Loucy (cell line): ENCODE measurements around the gene CAPZA2.

Source experiments
- H2AFZ ChIP-seq: fragments of 200-600 bp; sonication (generic); 2 replicates; pipeline ENCODE4 v1.6.0; 2016; ENCODE audit warnings: antibody characterized with exemption, mild to moderate bottlenecking, low read length, moderate library complexity
- H3F3A ChIP-seq: fragments of 200-600 bp; 2 replicates; pipeline ENCODE4 v1.6.0; 2016; ENCODE audit warnings: antibody characterized with exemption, low read depth, mild to moderate bottlenecking
- H3K27me3 ChIP-seq: fragments of 200-600 bp; sonication (generic); 2 replicates; pipeline ENCODE4 v1.6.1; 2014; ENCODE audit warnings: low read length, mild to moderate bottlenecking; ENCODE audit not compliant: insufficient read depth, poor library complexity, severe bottlenecking
- H3K36me3 ChIP-seq: fragments of 200-600 bp; sonication (generic); 2 replicates; pipeline ENCODE4 v1.6.1; 2016; ENCODE audit warnings: low read length; ENCODE audit not compliant: insufficient read depth
- H3K4me1 ChIP-seq: fragments of 200-600 bp; sonication (generic); 2 replicates; pipeline ENCODE4 v1.5.1; 2014; ENCODE audit warnings: low read length, mild to moderate bottlenecking; ENCODE audit not compliant: insufficient read depth, poor library complexity, severe bottlenecking
- H3K4me2 ChIP-seq: fragments of 200-600 bp; sonication (generic); 2 replicates; pipeline ENCODE4 v1.6.0; 2014; ENCODE audit warnings: antibody characterized with exemption, low read length, low read depth, mild to moderate bottlenecking; ENCODE audit not compliant: poor library complexity, severe bottlenecking
- H3K4me3 ChIP-seq: fragments of 200-600 bp; sonication (generic); 2 replicates; pipeline ENCODE4 v1.5.1; 2014; ENCODE audit warnings: low read length, mild to moderate bottlenecking, mixed read lengths; ENCODE audit not compliant: poor library complexity, severe bottlenecking
- H3K79me2 ChIP-seq: fragments of 200-600 bp; sonication (generic); 2 replicates; pipeline ENCODE4 v1.6.1; 2014; ENCODE audit warnings: low read length; ENCODE audit not compliant: insufficient read depth
- H3K9ac ChIP-seq: fragments of 200-600 bp; sonication (generic); 2 replicates; pipeline ENCODE4 v1.6.0; 2014; ENCODE audit warnings: mild to moderate bottlenecking, low read depth, low read length, moderate library complexity; ENCODE audit not compliant: poor library complexity, severe bottlenecking
- H3K9me2 ChIP-seq: fragments of 200-600 bp; sonication (generic); replicated peaks from 2 replicates; pipeline ENCODE4 v1.6.1; 2016; ENCODE audit warnings: low read depth, low read length, mixed read lengths
- H3K9me3 ChIP-seq: fragments of 200-600 bp; sonication (generic); 2 replicates; pipeline ENCODE4 v1.6.1; 2014; ENCODE audit warnings: mild to moderate bottlenecking, antibody characterized with exemption, low read length, low read depth; ENCODE audit not compliant: insufficient read depth
- H4K20me1 ChIP-seq: fragments of 200-600 bp; sonication (generic); 2 replicates; pipeline ENCODE4 v1.6.0; 2014; ENCODE audit warnings: antibody characterized with exemption, low read length, mild to moderate bottlenecking; ENCODE audit not compliant: insufficient read depth, poor library complexity, severe bottlenecking
- CTCF ChIP-seq: fragments of 200-600 bp; sonication (generic); conservative IDR thresholded peaks from 2 replicates; pipeline ENCODE4 v1.5.1; 2014; ENCODE audit warnings: mild to moderate bottlenecking, antibody characterized with exemption, low read length
- EZH2phosphoT487 ChIP-seq: fragments of 200-600 bp; IDR thresholded peaks from 2 replicates; pipeline ENCODE4 v1.6.1; 2018; ENCODE audit warnings: antibody characterized with exemption, mild to moderate bottlenecking, moderate library complexity, borderline replicate concordance

Gene CAPZA2

GRCh38 chr7:116924741-116925140 is 62.4 kb downstream of the CAPZA2 start:
- no peak overlapping the region for H3K9ac ChIP-seq
- no peaks in the 10 kb centered on the region for H3K9me3 ChIP-seq
- no peaks in the 10 kb centered on the region for H3K27me3 ChIP-seq
- TF ChIP-seq CTCF, result no peak
- no peak for TF ChIP-seq EZH2phosphoT487
- H3K79me2 ChIP-seq, result no peaks in the 10 kb centered on the region
- H3K4me1 ChIP-seq, result peaks cover 3% of the 10 kb centered on the region
- H3F3A ChIP-seq, result no peaks in the 10 kb centered on the region
- H4K20me1 ChIP-seq, result no peaks in the 10 kb centered on the region
- H2AFZ ChIP-seq, result no peak overlapping the region
- H3K9me2 ChIP-seq, result no peaks in the 10 kb centered on the region
- no peaks in the 10 kb centered on the region for H3K36me3 ChIP-seq
- H3K4me3 ChIP-seq, result no peak overlapping the region
- no peak overlapping the region for H3K4me2 ChIP-seq

GRCh38 chr7:116929021-116929420 is 66.6 kb downstream of the CAPZA2 start:
- Histone ChIP-seq H3K79me2 (no peaks in the 10 kb centered on the region), H3K9ac (no peak overlapping the region), H3K27me3 (no peaks in the 10 kb centered on the region), H3K9me2 (no peaks in the 10 kb centered on the region), H3K9me3 (no peaks in the 10 kb centered on the region), H3K4me3 (no peak overlapping the region), H3K36me3 (no peaks in the 10 kb centered on the region), H3F3A (no peaks in the 10 kb centered on the region), H2AFZ (no peak overlapping the region), H3K4me1 (no peaks in the 10 kb centered on the region), H4K20me1 (no peaks in the 10 kb centered on the region), H3K4me2 (no peak overlapping the region)
- TF ChIP-seq CTCF (no peak), EZH2phosphoT487 (no peak)

GRCh38 chr7:116929914-116930913 is 67.8 kb downstream of the CAPZA2 start:
- Histone ChIP-seq H3K4me3 (no peak overlapping the region), H3K79me2 (no peaks in the 10 kb centered on the region), H2AFZ (peak overlapping the region; percentile 68), H3K9me3 (no peaks in the 10 kb centered on the region), H4K20me1 (no peaks in the 10 kb centered on the region), H3K9me2 (no peaks in the 10 kb centered on the region), H3K4me2 (no peak overlapping the region), H3K27me3 (no peaks in the 10 kb centered on the region), H3K36me3 (no peaks in the 10 kb centered on the region), H3K4me1 (no peaks in the 10 kb centered on the region), H3F3A (no peaks in the 10 kb centered on the region), H3K9ac (no peak overlapping the region)
- TF ChIP-seq CTCF, result peak; percentile 99
- TF ChIP-seq EZH2phosphoT487, result no peak
